Measurements from ENCODE around the gene ACTL6B. TPM values are rescaled to one million over a fixed set of nuclear protein-coding genes. Genes with fewer than 3 reads are reported as not detected.

The ACTL6B gene
- total and polyA plus RNA-seq, 9 of the 15 experiments (the other 6 are each of a cell fraction or from before 2014, with no cell fraction given) = not detected

DNA sequence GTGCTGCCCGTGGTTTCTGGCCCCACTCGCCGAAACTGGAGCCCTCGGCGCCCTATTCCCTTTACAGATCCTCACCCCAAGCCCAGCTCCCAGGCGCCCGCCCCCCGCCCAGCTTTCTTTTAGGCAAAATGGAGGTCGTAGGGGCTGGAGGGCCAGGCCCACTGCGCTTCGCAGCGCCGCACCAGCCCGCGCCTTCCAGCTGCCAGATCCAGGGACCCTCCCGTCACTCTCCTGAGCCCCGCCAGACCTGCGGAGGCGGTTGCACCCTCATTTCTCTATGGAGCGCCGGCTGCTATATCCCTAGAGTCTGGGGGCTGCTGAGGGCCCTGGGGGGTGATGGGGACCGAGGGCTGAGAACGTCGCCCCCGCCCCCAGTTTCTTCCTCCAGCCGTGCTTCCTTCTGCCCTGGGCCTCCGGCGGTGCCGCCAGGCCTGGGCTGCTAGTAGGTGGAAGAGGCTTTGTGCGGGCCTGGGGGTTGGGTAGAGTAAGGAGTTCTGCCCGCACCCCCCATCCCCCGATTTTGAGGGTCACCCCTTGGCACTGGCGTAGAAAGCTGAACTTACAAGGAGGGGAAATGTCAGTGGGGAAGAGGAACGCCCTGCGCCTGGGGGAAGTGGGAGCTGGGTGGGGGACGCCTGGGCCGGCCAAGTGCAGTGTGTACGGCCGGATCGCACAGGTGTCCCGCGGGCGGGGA, 18.3 kb upstream of the ACTL6B start (continued):
- TF ChIP-seq, protein P1, sequence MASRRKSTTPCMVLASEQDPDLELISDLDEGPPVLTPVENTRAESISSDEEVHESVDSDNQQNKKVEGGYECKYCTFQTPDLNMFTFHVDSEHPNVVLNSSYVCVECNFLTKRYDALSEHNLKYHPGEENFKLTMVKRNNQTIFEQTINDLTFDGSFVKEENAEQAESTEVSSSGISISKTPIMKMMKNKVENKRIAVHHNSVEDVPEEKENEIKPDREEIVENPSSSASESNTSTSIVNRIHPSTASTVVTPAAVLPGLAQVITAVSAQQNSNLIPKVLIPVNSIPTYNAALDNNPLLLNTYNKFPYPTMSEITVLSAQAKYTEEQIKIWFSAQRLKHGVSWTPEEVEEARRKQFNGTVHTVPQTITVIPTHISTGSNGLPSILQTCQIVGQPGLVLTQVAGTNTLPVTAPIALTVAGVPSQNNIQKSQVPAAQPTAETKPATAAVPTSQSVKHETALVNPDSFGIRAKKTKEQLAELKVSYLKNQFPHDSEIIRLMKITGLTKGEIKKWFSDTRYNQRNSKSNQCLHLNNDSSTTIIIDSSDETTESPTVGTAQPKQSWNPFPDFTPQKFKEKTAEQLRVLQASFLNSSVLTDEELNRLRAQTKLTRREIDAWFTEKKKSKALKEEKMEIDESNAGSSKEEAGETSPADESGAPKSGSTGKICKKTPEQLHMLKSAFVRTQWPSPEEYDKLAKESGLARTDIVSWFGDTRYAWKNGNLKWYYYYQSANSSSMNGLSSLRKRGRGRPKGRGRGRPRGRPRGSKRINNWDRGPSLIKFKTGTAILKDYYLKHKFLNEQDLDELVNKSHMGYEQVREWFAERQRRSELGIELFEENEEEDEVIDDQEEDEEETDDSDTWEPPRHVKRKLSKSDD (conservative IDR thresholded peaks at IDR 0.05; ENCODE audit: low read length) = no peak
- TF ChIP-seq, protein P2, sequence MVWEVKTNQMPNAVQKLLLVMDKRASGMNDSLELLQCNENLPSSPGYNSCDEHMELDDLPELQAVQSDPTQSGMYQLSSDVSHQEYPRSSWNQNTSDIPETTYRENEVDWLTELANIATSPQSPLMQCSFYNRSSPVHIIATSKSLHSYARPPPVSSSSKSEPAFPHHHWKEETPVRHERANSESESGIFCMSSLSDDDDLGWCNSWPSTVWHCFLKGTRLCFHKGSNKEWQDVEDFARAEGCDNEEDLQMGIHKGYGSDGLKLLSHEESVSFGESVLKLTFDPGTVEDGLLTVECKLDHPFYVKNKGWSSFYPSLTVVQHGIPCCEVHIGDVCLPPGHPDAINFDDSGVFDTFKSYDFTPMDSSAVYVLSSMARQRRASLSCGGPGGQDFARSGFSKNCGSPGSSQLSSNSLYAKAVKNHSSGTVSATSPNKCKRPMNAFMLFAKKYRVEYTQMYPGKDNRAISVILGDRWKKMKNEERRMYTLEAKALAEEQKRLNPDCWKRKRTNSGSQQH (CRISPR knock-in tag; IDR thresholded peaks at IDR 0.05) = no peak
- TF ChIP-seq GATAD2A (IDR thresholded peaks at IDR 0.05) = no peak
- no peak for TF ChIP-seq ZNF232 (CRISPR knock-in tag; IDR thresholded peaks at IDR 0.05)
- no peak for TF ChIP-seq ZSCAN29 (IDR thresholded peaks at IDR 0.05)
- no peak for TF ChIP-seq ZNF224 (CRISPR knock-in tag; IDR thresholded peaks at IDR 0.05)
- no peak for TF ChIP-seq ESRRB (CRISPR knock-in tag; IDR thresholded peaks at IDR 0.05; ENCODE audit: borderline replicate concordance)
- no peak for TF ChIP-seq ZBTB17 (CRISPR knock-in tag; IDR thresholded peaks at IDR 0.05)
- TF ChIP-seq HMGXB4 (CRISPR knock-in tag; IDR thresholded peaks at IDR 0.05) = 0 out of 2 replicates have a peak, but pooled peaks have one; percentile 31
- no peak for TF ChIP-seq KDM5B (IDR thresholded peaks at IDR 0.05; ENCODE audit: insufficient replicate concordance, low read depth, low read length)
- TF ChIP-seq SETDB1 (IDR thresholded peaks at IDR 0.05; ENCODE audit: low read length) = no peak
- TF ChIP-seq, protein P3, sequence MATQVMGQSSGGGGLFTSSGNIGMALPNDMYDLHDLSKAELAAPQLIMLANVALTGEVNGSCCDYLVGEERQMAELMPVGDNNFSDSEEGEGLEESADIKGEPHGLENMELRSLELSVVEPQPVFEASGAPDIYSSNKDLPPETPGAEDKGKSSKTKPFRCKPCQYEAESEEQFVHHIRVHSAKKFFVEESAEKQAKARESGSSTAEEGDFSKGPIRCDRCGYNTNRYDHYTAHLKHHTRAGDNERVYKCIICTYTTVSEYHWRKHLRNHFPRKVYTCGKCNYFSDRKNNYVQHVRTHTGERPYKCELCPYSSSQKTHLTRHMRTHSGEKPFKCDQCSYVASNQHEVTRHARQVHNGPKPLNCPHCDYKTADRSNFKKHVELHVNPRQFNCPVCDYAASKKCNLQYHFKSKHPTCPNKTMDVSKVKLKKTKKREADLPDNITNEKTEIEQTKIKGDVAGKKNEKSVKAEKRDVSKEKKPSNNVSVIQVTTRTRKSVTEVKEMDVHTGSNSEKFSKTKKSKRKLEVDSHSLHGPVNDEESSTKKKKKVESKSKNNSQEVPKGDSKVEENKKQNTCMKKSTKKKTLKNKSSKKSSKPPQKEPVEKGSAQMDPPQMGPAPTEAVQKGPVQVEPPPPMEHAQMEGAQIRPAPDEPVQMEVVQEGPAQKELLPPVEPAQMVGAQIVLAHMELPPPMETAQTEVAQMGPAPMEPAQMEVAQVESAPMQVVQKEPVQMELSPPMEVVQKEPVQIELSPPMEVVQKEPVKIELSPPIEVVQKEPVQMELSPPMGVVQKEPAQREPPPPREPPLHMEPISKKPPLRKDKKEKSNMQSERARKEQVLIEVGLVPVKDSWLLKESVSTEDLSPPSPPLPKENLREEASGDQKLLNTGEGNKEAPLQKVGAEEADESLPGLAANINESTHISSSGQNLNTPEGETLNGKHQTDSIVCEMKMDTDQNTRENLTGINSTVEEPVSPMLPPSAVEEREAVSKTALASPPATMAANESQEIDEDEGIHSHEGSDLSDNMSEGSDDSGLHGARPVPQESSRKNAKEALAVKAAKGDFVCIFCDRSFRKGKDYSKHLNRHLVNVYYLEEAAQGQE (IDR thresholded peaks at IDR 0.05; ENCODE audit: borderline replicate concordance) = no peak
- TF ChIP-seq, protein P3 (CRISPR knock-in tag; IDR thresholded peaks at IDR 0.05; ENCODE audit: low read depth) = no peak
- no peak for TF ChIP-seq HDAC6 (IDR thresholded peaks at IDR 0.05; ENCODE audit: low read depth, low read length)
- 0 out of 2 replicates have a peak, but pooled peaks have one; percentile 19 for TF ChIP-seq PRMT5 (CRISPR knock-in tag; IDR thresholded peaks at IDR 0.05)

All from K562 (cell line).